Left lung (tissue), 10 donors: ENCODE results near the gene MED15. TPM values are rescaled to one million over a fixed set of nuclear protein-coding genes. Genes with fewer than 3 reads are reported as not detected.

Experiments used
- ATAC-seq: fragments of 200-7000 bp; cut with Tn5 transposase; one replicate; pipeline ENCODE4 v1.9.1; 2020; ENCODE audit warnings: moderate library complexity
- DNase-seq, 4 donors: peaks; one replicate each; pipeline ENCODE4 v3.0.0-alpha.2; 2013 to 2020
- H3K27ac ChIP-seq, 2 donors: fragments of 200-600 bp; sonication (generic) in 1 of 2; one replicate each; pipeline versions ENCODE4 v1.5.0 to v1.8.0; 2020 to 2021
- H3K27me3 ChIP-seq, 2 donors: fragments of 200-600 bp; sonication (generic) in 1 of 2; one replicate each; pipeline versions ENCODE4 v1.5.0 to v1.8.0; 2020 to 2021
- H3K36me3 ChIP-seq, 2 donors: fragments of 200-600 bp; sonication (generic) in 1 of 2; one replicate each; pipeline versions ENCODE4 v1.5.0 to v1.8.0; 2020 to 2021
- H3K4me1 ChIP-seq, 2 donors: fragments of 200-600 bp; one replicate each; pipeline ENCODE4 v1.8.0; 2021
- H3K4me3 ChIP-seq, 2 donors: fragments of 200-600 bp; sonication (generic) in 1 of 2; one replicate each; pipeline versions ENCODE4 v1.5.0 to v1.8.0; 2020 to 2021; ENCODE audit warnings: mild to moderate bottlenecking in 1 of 2
- H3K9me3 ChIP-seq, 2 donors: fragments of 200-600 bp; sonication (generic) in 1 of 2; one replicate each; pipeline versions ENCODE4 v1.5.0 to v1.8.0; 2020 to 2021
- CTCF ChIP-seq, 2 donors: fragments of 200-600 bp; sonication (generic) in 1 of 2; IDR thresholded peaks; one replicate each; pipeline versions ENCODE4 v1.5.0 to v1.8.0; 2021; ENCODE audit warnings: antibody characterized with exemption in 2 of 2
- intact Hi-C, 2 donors: fragments of 100-400 bp; cut with DNase I; formaldehyde crosslinking; loops; one replicate each; pipeline versions ENCODE4 v1.11.2 to v1.14.2; 2022
- polyA plus RNA-seq, 6 donors: library from polyadenylated mRNA; unstranded; fragments of 120-200 nt; gene quantifications; one replicate each; pipeline ENCODE4 v1.2.1, GENCODE V29; 2013; ENCODE audit not compliant: insufficient read length in 6 of 6
- total RNA-seq, 2 donors: library from RNA; stranded (reverse); fragmentation: NEBNext Ultra II Directional; extraction: Animal tissue kit (Norgen Biotek cat#: 25700); gene quantifications; one replicate each; pipeline ENCODE4 v1.2.1, GENCODE V29; 2021
- donor health status: DM: no; HTN: yes; CAD: no.
- donor health status: DM: no; HTN: no; CAD: no.

Gene MED15
- total and polyA plus RNA-seq, 8 donors: 47.2 to 121 (median 56.3) TPM

DNA sequence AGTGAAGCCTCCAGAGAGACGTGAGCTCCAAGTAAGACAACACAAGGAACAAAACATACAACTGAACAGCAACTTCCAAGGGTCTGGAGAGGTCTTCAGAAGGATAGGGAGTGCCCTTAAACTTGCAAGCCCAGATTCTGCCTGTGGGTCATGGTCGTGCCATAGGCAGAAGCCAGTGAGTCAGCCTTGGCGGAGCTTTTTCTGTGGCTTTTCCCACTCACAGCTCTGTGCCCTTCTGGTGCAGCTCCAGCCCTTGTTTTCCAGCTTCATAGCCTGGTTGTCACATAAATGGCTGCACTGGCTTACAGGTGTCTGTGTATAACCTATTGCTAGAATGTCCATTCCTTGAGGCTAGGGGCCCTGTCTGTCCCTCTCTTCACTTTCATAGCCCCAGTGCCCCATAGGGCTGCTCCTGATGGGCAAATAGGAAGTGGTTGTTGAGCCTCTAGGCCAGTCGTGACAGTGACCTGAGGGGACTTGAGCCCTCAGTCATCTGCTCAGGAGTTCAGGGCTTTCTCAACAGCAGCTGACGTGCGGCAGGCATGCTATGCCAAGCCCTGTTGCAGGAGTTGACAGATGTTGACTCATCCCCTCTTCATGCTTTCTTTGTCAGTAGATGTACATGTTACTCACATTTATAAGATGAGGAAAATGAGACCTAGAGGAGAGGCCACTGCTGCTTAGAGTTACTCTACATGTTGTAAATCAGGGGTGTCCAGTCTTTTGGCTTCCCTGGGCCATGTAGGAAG is 7.4 kb downstream of the MED15 start:
- Histone ChIP-seq H3K4me1 (peaks cover 16 to 72% of the 10 kb centered on the region in 2 donors), H3K4me3 (no peak overlapping the region), H3K27me3 (no peaks in the 10 kb centered on the region), H3K27ac (peak overlapping the region in 1 of 2 donors; percentile 18), H3K9me3 (no peaks in the 10 kb centered on the region), H3K36me3 (peaks cover 0 to 47% of the 10 kb centered on the region in 2 donors)
- no peak for TF ChIP-seq CTCF (IDR thresholded peaks at IDR 0.05)
- ATAC-seq: peak; percentile 24
- intact Hi-C loops: no loop called here
- no peak for DNase-seq

- Histone ChIP-seq H3K27ac (no peak overlapping the region), H3K4me1 (peaks cover 2 to 59% of the 10 kb centered on the region in 2 donors), H3K9me3 (no peaks in the 10 kb centered on the region), H3K4me3 (no peak overlapping the region), H3K36me3 (peaks cover 0 to 58% of the 10 kb centered on the region in 2 donors), H3K27me3 (no peaks in the 10 kb centered on the region)
- DNase-seq (no peak), ATAC-seq (no peak)
- intact Hi-C loops: no loop called here
- no peak for TF ChIP-seq CTCF (IDR thresholded peaks at IDR 0.05)
Measured at GRCh38 chr22:20516399-20516798, 9.0 kb downstream of the MED15 start.

DNA sequence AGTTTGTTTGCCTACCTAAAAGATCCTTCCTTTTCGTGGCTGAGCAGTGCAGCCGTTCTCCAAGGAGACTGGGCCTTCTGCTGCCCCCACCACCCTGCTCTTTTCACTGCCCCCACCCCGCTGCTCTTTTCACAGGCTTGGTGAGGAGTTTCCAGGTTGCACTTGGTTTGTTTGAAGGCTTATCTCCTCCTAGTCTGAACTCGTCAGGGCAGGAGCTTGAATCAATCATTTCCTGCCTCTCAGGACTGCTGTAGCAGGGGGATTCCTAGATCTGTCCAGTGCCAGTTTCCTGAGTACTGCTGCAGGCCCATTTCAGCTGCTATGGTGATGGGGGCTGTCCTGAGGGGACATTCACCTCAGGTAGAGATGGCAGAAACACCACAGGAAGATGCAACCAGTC is 10.0 kb downstream of the MED15 start:
- Histone ChIP-seq H3K4me3 (no peak overlapping the region), H3K36me3 (peaks cover 0 to 64% of the 10 kb centered on the region in 2 donors), H3K27me3 (no peaks in the 10 kb centered on the region), H3K27ac (peak overlapping the region in 1 of 2 donors; percentile 13), H3K4me1 (peaks cover 0 to 58% of the 10 kb centered on the region in 2 donors), H3K9me3 (no peaks in the 10 kb centered on the region)
- ATAC-seq (no peak), DNase-seq (no peak)
- no peak for TF ChIP-seq CTCF (IDR thresholded peaks at IDR 0.05)
- intact Hi-C loops: no loop called here

GRCh38 chr22:20517841-20518592 is 10.6 kb downstream of the MED15 start:
- H3K27me3 ChIP-seq: no peaks in the 10 kb centered on the region
- H3K4me1 ChIP-seq: peaks cover 0 to 64% of the 10 kb centered on the region in 2 donors
- peaks cover 0 to 64% of the 10 kb centered on the region in 2 donors for H3K36me3 ChIP-seq
- H3K9me3 ChIP-seq: no peaks in the 10 kb centered on the region
- intact Hi-C loops: no loop called here
- no peak for TF ChIP-seq CTCF (IDR thresholded peaks at IDR 0.05)
- no peak overlapping the region for H3K27ac ChIP-seq
- H3K4me3 ChIP-seq: no peak overlapping the region
- ATAC-seq (no peak), DNase-seq (no peak)

DNA sequence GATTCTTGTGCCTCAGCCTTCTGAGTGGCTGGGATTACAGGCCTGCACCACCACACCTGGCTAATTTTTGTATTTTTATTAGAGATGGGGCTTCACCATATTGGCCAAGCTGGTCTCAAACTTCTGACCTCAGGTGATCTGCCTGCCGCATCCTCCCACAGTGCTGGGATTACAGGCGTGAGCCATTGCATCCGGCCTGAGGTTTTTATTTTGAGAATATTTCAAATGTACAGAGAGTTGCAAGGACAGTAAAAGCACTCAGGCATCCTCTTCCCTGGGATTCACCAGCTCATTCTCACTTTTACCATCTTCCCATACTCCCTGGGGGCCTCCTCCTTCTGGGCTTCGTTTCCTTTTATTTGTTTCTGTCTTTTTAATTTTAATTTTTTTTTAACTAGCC is 12.1 kb downstream of the MED15 start:
- TF ChIP-seq CTCF (IDR thresholded peaks at IDR 0.05): no peak
- intact Hi-C loops: no loop called here
- ATAC-seq: no peak

More for the DNA sequence above, 12.1 kb downstream of the MED15 start:
- Histone ChIP-seq H3K27ac (no peak overlapping the region), H3K4me3 (no peak overlapping the region), H3K4me1 (peaks cover 7 to 65% of the 10 kb centered on the region in 2 donors), H3K36me3 (peaks cover 0 to 53% of the 10 kb centered on the region in 2 donors), H3K27me3 (no peaks in the 10 kb centered on the region), H3K9me3 (no peaks in the 10 kb centered on the region)
- DNase-seq: no peak
